A549 (cell line): ENCODE measurements around the gene FATE1. TPM values are rescaled to one million over a fixed set of nuclear protein-coding genes. Genes with fewer than 3 reads are reported as not detected.

Source experiments
- ATAC-seq, 2 experiments: fragments of 200-7000 bp in 1 of 2; fragments of >200 bp in 1 of 2; cut with Nextera tagmentation in 1 of 2; cut with Tn5 transposase in 1 of 2; 3 replicates each; pipeline versions ENCODE4 v1.8.0 to v1.9.1; 2018 to 2020; ENCODE audit warnings: mild to moderate bottlenecking in 1 of 2, moderate library complexity in 1 of 2
- CTCF ChIA-PET: fragments of 300-600 bp; sonication (Branson Sonifier 250); formaldehyde crosslinking; extraction: SDS; loops from one replicate; lab custom pipeline; 2021; ENCODE audit warnings: antibody characterized with exemption, inconsistent platforms; lab: Yijun Ruan, JAX
- POLR2A ChIA-PET: fragments of 350-600 bp; formaldehyde crosslinking; extraction: SDS; loops from one replicate; lab custom pipeline; 2021; ENCODE audit warnings: antibody characterized with exemption, inconsistent platforms; lab: Yijun Ruan, JAX
- DNase-seq, 2 experiments: peaks; one replicate each; pipeline versions ENCODE4 v3.0.0 to v3.0.0-alpha.2; 2011 to 2016; ENCODE audit warnings: low read depth in 1 of 2, low spot score in 1 of 2
- FAIRE-seq: peaks from 2 replicates; lab custom pipeline; 2011; peaks lifted over from hg19 to GRCh38; lab: Jason Lieb, UNC
- H3K27ac ChIP-seq, 2 experiments: fragments of >200 bp; sonication (Bioruptor Twin); formaldehyde crosslinking; 3 replicates each; pipeline ENCODE4 v1.5.1; 2016 to 2017
- H3K4me1 ChIP-seq: fragments of >200 bp; sonication (Bioruptor Twin); formaldehyde crosslinking; 3 replicates; pipeline ENCODE4 v1.6.1; 2016
- H3K4me2 ChIP-seq: fragments of >200 bp; sonication (Bioruptor Twin); formaldehyde crosslinking; 3 replicates; pipeline ENCODE4 v1.6.1; 2016
- H3K4me3 ChIP-seq: fragments of >200 bp; sonication (Bioruptor Twin); formaldehyde crosslinking; 3 replicates; pipeline ENCODE4 v1.5.1; 2016
- H3K9me3 ChIP-seq: fragments of >200 bp; sonication (Bioruptor Twin); formaldehyde crosslinking; 3 replicates; pipeline ENCODE4 v1.6.1; 2016
- ATOH8 ChIP-seq: fragments of 250-450 bp; sonication (Bioruptor Pico); IDR thresholded peaks from 2 replicates; pipeline ENCODE4 v1.5.0; 2020; ENCODE audit warnings: low read depth, mild to moderate bottlenecking, moderate library complexity
- BCL3 ChIP-seq: fragments of >200 bp; sonication (Bioruptor Twin); formaldehyde crosslinking; IDR thresholded peaks from 3 replicates; pipeline ENCODE4 v1.6.1; 2016
- BHLHE40 ChIP-seq: IDR thresholded peaks from 2 replicates; pipeline ENCODE4 v1.6.1; 2012; ENCODE audit warnings: low read depth, low read length, inconsistent platforms
- CBX8 ChIP-seq: fragments of 200-600 bp; sonication (generic); IDR thresholded peaks from 2 replicates; pipeline ENCODE4 v1.6.1; 2016
- CEBPB ChIP-seq, 2 experiments: fragments of >200 bp in 1 of 2; sonication (Bioruptor Twin) in 1 of 2; formaldehyde crosslinking in 1 of 2; IDR thresholded peaks; 2 replicates each; pipeline ENCODE4 v1.6.1; 2012 to 2016
- CHD2 ChIP-seq: fragments of 150-350 bp; IDR thresholded peaks from 2 replicates; pipeline ENCODE4 v1.6.1; 2014; ENCODE audit warnings: low read length; ENCODE audit not compliant: partially characterized antibody
- CHD4 ChIP-seq: fragments of 200-600 bp; sonication (generic); IDR thresholded peaks from 2 replicates; pipeline ENCODE4 v1.6.1; 2016; ENCODE audit warnings: antibody characterized with exemption, mild to moderate bottlenecking, borderline replicate concordance
- EHF ChIP-seq: fragments of 250-450 bp; sonication (Bioruptor Pico); IDR thresholded peaks from 2 replicates; pipeline ENCODE4 v1.5.0; 2020; ENCODE audit warnings: mild to moderate bottlenecking
- EP300 ChIP-seq, 2 experiments: fragments of >200 bp; sonication (Bioruptor Twin); formaldehyde crosslinking; IDR thresholded peaks; 2 replicates in 1 of 2; 3 replicates in 1 of 2; pipeline ENCODE4 v1.6.1; 2016 to 2017
- FOSL2 ChIP-seq, 2 experiments: fragments of 450-650 bp in 1 of 2; fragments of >200 bp in 1 of 2; sonication (Bioruptor Twin) in 1 of 2; formaldehyde crosslinking; IDR thresholded peaks; 2 replicates each; pipeline versions ENCODE4 v1.5.0 to v1.6.1; 2016 to 2020; ENCODE audit warnings: mild to moderate bottlenecking in 1 of 2, moderate library complexity in 1 of 2
- GATA3 ChIP-seq: IDR thresholded peaks from 2 replicates; pipeline ENCODE4 v1.6.1; 2012; ENCODE audit warnings: borderline replicate concordance
- HMGXB4 ChIP-seq: fragments of 250-450 bp; sonication (Bioruptor Pico); IDR thresholded peaks from 2 replicates; pipeline ENCODE4 v1.5.0; 2021; ENCODE audit warnings: mild to moderate bottlenecking, moderate library complexity, borderline replicate concordance
- HOXA7 ChIP-seq: fragments of 250-450 bp; sonication (Bioruptor Pico); IDR thresholded peaks from 2 replicates; pipeline ENCODE4 v1.5.0; 2020; ENCODE audit warnings: mild to moderate bottlenecking, moderate library complexity
- JUNB ChIP-seq: fragments of >200 bp; sonication (Bioruptor Twin); formaldehyde crosslinking; IDR thresholded peaks from 2 replicates; pipeline ENCODE4 v1.6.1; 2016
- KDM5A ChIP-seq: fragments of 200-600 bp; sonication (generic); IDR thresholded peaks from 2 replicates; pipeline ENCODE4 v1.6.1; 2016; ENCODE audit warnings: antibody characterized with exemption, mild to moderate bottlenecking
- MAZ ChIP-seq: fragments of 150-350 bp; IDR thresholded peaks from 2 replicates; pipeline ENCODE4 v1.6.1; 2014; ENCODE audit warnings: antibody characterized with exemption, low read depth, low read length, borderline replicate concordance
- MYC ChIP-seq: IDR thresholded peaks from 2 replicates; pipeline ENCODE4 v1.6.1; 2012; ENCODE audit warnings: mild to moderate bottlenecking, inconsistent platforms, low read length, improper control_type of control experiment, borderline replicate concordance
- NR3C1 ChIP-seq: fragments of >200 bp; sonication (Bioruptor Twin); formaldehyde crosslinking; IDR thresholded peaks from 3 replicates; pipeline ENCODE4 v1.6.1; 2017
- POLR2A ChIP-seq: IDR thresholded peaks from 2 replicates; pipeline ENCODE4 v1.6.1; 2012; ENCODE audit warnings: mild to moderate bottlenecking, low read length
- RAD21 ChIP-seq, 2 experiments: fragments of >200 bp in 1 of 2; sonication (Bioruptor Twin) in 1 of 2; formaldehyde crosslinking in 1 of 2; IDR thresholded peaks in 1 of 2; conservative IDR thresholded peaks in 1 of 2; 2 replicates in 1 of 2; 3 replicates in 1 of 2; pipeline ENCODE4 v1.6.1; 2012 to 2018; ENCODE audit warnings: inconsistent platforms in 1 of 2
- RARB ChIP-seq: fragments of 250-450 bp; sonication (Bioruptor Pico); IDR thresholded peaks from 2 replicates; pipeline ENCODE4 v1.8.0; 2021; ENCODE audit warnings: mild to moderate bottlenecking, moderate library complexity
- RCOR1 ChIP-seq: fragments of 150-350 bp; IDR thresholded peaks from 2 replicates; pipeline ENCODE4 v1.6.1; 2014; ENCODE audit warnings: antibody characterized with exemption, low read length, low read depth
- TP53 ChIP-seq: fragments of 250-450 bp; sonication (Bioruptor Pico); IDR thresholded peaks from 2 replicates; pipeline ENCODE4 v1.5.0; 2021; ENCODE audit warnings: mild to moderate bottlenecking, moderate library complexity
- ZFP36 ChIP-seq: fragments of 450-650 bp; IDR thresholded peaks from 2 replicates; pipeline ENCODE4 v1.6.1; 2014; ENCODE audit warnings: borderline replicate concordance; ENCODE audit not compliant: partially characterized antibody
- ZNF302 ChIP-seq: fragments of 250-450 bp; sonication (Bioruptor Pico); IDR thresholded peaks from 2 replicates; pipeline ENCODE4 v1.9.0; 2021; ENCODE audit warnings: inconsistent platforms, mild to moderate bottlenecking, moderate library complexity
- WGBS: methylation state at CpG from one replicate; pipeline ENCODE4 v1.1.6; 2017; ENCODE audit errors: missing lambda C conversion rate; 5-methylcytosine and 5-hydroxymethylcytosine counted together
- polyA plus RNA-seq, 4 experiments: library from polyadenylated mRNA; depleted of rRNA in 3 of 4; stranded (reverse); fragments of >200 nt; fragmentation: RNase III in 1 of 4; extraction: RNeasy Plus Mini Kit Qiagen cat#74134 plus additional on column Dnase treatment in 1 of 4; gene quantifications; 2 replicates in 3 of 4; 3 replicates in 1 of 4; pipeline ENCODE4 v1.2.3, GENCODE V29; 2011 to 2017

Gene FATE1
- polyA plus RNA-seq, 2 of the 4 experiments (the other 2 are of a cell fraction): not detected

GRCh38 chrX:151734446-151734845, 18.6 kb downstream of the FATE1 start, which contains the start of gene CNGA2:
TSS of gene CNGA2 (plus strand) at chrX:151734746. CDS start at chrX:151738484, 3,738 bp downstream.
- no peak within 1 kb of the TSS for H3K27ac ChIP-seq
- CTCF ChIA-PET: no interaction called here
- no peaks in the 10 kb centered on the region for H3K4me1 ChIP-seq
- ATAC-seq (no peak), FAIRE-seq (peak; percentile 18), DNase-seq (no peak)
- no peak within 1 kb of the TSS for H3K4me2 ChIP-seq
- WGBS: under 1% methylated on average over 4 of the region's 4 CpGs
- POLR2A ChIA-PET: no interaction called here
- TF ChIP-seq BCL3 (no peak), GATA3 (no peak), CHD4 (no peak), BHLHE40 (no peak), RCOR1 (no peak), RARB (no peak), EP300 (IDR thresholded peaks at IDR 0.05) (no peak), FOSL2 (IDR thresholded peaks at IDR 0.05) (no peak), FOSL2 (CRISPR knock-in tag; IDR thresholded peaks at IDR 0.05) (no peak), KDM5A (no peak), TP53 (CRISPR knock-in tag) (no peak), ZNF302 (CRISPR knock-in tag) (no peak), JUNB (no peak), HOXA7 (no peak), NR3C1 (no peak), EHF (CRISPR knock-in tag) (no peak), POLR2A (no peak), MYC (no peak), ATOH8 (CRISPR knock-in tag) (no peak)
- no peaks in the 10 kb centered on the region for H3K9me3 ChIP-seq
- no peak within 1 kb of the TSS for H3K4me3 ChIP-seq

- no peak for DNase-seq
- FAIRE-seq: no peak
- Histone ChIP-seq H3K4me1 (no peaks in the 10 kb centered on the region), H3K9me3 (no peaks in the 10 kb centered on the region), H3K4me2 (no peak overlapping the region), H3K4me3 (no peak overlapping the region), H3K27ac (no peak overlapping the region)
- ChIA-PET CTCF (interaction anchor here (1.8 to 4.1 kb wide), 2 partner anchors 16 to 18 kb away, joined by 6 to 14 read pairs; no protein-coding TSS in a partner anchor), POLR2A (no interaction called here)
- TF ChIP-seq ATOH8 (CRISPR knock-in tag): no peak
- no peak for TF ChIP-seq HMGXB4 (CRISPR knock-in tag)
- no peak for TF ChIP-seq HOXA7
- no peak for TF ChIP-seq CEBPB (IDR thresholded peaks at IDR 0.05)
- no peak for TF ChIP-seq CBX8
- TF ChIP-seq RAD21 (conservative IDR thresholded peaks at IDR 0.05 in 1 of 2, IDR thresholded peaks at IDR 0.05 in 1 of 2): no peak
- TF ChIP-seq MAZ: no peak
- TF ChIP-seq ZFP36: no peak
- TF ChIP-seq NR3C1: no peak
- TF ChIP-seq CHD2: no peak
- no peak for TF ChIP-seq RARB
- no peak for ATAC-seq
- WGBS: 18% methylated on average over 2 of the region's 2 CpGs
Observed at GRCh38 chrX:151735219-151735618, 19.4 kb downstream of the FATE1 start.
